ENCODE data around the gene ADARB2.

DNA sequence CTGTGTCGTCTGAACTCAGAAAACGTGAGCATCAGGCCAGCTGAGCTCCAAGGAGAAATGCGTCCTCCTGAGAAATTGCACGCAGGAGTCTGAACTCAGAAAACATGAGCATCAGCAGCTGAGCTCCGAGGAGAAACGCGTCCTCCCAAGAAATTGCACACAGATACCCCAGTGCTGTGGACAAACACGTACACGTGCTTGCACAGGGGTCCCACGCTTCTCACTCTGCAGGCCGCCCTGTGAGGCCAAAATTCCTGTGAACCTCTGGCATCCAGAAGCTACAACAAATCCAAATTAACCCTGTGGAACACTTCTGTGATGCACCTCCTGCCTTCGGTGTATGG, 547.3 kb downstream of the ADARB2 start:
- TF ChIP-seq EZH2phosphoT487 (IDR thresholded peaks at IDR 0.05; ENCODE audit: insufficient read depth, low read depth) (no peak), EZH2 (IDR thresholded peaks at IDR 0.05; ENCODE audit: insufficient read depth, poor library complexity, severe bottlenecking) (no peak)
